HG02759 (cell line): ENCODE measurements around the gene OSBPL9.
"Not testable (repeated sequence)": the region's sequence is repeated elsewhere in the genome, so short reads cannot be mapped to it uniquely, and the experiment has no call there.

ENCODE experiments used
- ATAC-seq: cut with Tn5 transposase; IDR thresholded peaks from one replicate; pipeline ENCODE4 v1.9.1; 2021; ENCODE audit warnings: mild to moderate bottlenecking, moderate library complexity; ENCODE audit not compliant: unreplicated experiment

Gene OSBPL9

DNA sequence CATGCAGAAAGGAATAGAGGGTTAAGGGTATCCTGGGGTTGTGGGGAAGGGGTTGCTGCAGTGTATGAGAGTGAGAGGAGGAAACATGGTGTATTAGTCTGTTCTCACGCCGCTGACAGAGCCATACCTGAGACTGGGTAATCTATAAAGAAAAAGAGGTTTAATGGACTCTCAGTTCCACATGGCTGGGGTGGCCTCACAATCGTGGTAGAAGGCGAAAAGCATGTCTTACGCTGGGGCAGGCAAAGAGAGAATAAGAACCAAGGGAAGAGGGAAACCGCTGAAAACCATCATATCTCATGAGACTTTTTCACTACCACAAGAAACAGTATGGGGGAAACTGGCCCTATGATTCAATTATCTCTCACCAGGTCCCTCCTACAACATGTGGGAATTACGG lies 17.7 kb downstream of the OSBPL9 start:
- no peak for ATAC-seq

- no peak for ATAC-seq
These were observed 18.7 kb downstream of the OSBPL9 start for GRCh38 chr1:51635615-51636014.

GRCh38 chr1:51636191-51636590 lies 19.3 kb downstream of the OSBPL9 start:
- ATAC-seq: no peak

DNA sequence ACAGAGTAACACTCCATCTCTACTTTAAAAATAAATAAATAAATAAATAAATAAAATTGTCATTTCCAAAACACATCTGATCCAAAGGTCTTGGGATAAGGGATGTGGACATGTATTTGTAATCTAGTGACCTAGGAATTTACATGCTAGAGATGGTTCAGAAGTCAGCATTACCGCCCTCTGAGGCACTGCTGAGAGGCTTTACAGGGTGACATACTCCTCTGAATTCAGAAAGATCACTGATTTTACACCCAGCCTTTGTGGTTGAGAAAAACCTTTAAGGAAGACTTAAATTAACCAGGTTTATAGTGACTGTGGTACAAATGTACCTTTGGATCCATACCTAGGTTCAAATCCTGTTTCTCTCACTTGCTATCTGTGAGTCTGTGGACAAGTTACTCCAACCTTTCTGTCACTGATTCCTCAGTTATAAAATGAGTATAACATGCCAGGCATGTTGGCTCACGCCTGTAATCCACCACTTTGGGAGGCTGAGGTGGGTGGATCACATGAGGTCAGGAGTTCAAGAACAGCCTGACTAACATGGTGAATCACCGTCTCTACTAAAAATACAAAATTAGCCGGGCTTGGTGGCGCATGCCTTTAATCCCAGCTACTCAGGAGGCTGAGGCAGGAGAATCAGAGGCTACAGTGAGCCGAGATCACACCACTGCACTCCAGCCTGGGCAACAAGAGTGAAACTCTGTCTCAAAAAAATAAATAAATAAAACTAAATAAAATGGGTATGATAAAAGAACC lies 20.1 kb downstream of the OSBPL9 start:
- no peak for ATAC-seq

DNA sequence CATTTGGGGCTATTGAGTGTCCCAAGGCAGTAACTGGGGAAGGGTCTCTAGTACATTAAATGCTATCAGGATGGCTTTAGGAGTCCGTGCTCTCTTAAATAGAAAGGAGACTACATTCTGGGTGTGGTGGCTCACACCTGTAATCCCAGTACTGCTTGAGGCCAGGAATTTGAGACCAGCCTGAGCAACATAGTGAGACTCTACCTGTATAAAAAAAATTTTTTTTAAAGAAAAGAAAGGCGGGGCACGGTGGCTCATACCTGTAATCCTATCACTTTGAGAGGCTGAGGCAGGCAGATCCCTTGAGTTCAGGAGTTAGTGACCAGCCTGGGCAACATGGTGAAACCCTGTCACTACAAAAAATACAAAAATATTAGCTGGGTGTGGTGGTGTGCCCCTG lies 21.5 kb downstream of the OSBPL9 start:
- no peak for ATAC-seq

DNA sequence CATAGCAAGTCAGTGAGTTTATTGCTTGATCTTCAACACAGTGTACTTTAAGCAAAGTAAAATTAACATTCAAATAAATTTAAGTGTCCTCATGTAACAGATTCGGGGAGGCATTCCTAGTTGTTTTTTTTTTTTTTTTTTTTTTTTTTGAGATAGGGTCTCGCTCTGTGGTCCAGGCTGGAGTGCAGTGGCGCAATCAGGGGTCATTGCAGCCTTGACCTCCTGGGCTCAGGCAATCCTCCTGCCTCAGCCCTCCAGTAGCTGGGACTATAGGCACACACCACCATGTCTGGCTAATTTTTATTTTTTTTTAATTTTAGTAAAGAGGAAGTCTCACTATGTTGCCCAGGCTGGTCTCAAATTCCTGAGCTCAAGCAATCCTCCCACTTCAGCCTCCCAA lies 22.8 kb downstream of the OSBPL9 start:
- ATAC-seq: no peak

- ATAC-seq: no peak
These were observed 24.2 kb downstream of the OSBPL9 start for GRCh38 chr1:51641096-51641495.

DNA sequence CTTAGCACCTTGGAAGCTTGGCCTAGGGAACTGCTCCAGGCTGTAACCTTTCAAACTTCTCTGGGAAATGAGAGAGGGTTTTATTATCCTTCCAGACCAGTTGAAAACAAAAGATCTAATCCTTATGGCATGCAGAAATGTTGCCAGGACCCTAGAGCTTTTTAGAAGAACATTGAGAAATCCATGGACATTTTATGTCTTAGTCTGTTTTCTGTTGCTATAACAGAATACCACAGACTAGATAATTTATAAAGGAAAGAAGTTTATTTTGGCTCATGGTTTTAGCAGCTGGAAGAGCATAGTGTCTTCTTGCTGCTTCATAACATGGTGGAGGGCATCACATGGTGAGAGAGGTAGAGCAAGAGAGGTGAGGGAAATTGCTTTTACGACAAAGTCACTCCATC lies 25.8 kb downstream of the OSBPL9 start:
- no peak for ATAC-seq

- no peak for ATAC-seq
These were observed 26.5 kb downstream of the OSBPL9 start for GRCh38 chr1:51643362-51643761.

DNA sequence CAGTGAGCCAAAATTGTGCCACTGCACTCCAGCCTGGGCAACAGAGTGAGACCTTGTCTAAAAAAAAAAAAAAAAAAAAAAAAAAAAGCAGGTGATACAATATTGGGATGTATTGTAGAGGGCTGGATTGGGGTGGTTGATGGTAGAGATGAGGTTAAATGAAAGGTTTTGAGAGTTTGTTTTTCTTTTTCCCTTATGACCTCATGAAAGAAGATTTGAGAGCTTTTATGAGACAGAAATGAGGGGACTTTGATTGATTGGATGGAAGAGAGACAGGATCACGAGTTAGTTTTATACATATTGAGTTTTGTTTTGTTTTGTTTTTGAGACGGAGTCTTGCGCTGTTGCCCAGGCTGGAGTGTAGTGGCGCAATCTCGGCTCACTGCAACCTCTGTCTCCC lies 27.1 kb downstream of the OSBPL9 start:
- no peak for ATAC-seq

GRCh38 chr1:51644533-51645197 lies 27.8 kb downstream of the OSBPL9 start:
- ATAC-seq: no peak

DNA sequence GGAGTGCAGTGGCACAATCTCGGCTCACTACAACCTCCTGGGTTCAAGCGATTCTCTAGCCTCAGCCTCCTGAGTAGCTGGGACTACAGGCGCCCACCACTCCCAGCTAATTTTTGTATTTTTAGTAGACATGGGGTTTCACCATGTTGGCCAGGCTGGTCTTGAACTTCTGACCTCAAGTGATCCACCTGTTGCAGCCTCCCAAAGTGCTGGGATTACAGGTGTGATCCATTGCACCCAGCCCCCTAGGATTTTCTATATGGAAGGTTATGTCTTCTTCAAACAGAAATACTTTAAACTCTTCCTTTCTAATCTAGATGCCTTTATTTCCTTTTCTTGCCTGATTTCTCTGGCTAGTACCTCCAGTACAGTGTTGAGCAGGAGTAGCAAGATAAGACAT lies 29.7 kb downstream of the OSBPL9 start:
- ATAC-seq: not testable (repeated sequence)

DNA sequence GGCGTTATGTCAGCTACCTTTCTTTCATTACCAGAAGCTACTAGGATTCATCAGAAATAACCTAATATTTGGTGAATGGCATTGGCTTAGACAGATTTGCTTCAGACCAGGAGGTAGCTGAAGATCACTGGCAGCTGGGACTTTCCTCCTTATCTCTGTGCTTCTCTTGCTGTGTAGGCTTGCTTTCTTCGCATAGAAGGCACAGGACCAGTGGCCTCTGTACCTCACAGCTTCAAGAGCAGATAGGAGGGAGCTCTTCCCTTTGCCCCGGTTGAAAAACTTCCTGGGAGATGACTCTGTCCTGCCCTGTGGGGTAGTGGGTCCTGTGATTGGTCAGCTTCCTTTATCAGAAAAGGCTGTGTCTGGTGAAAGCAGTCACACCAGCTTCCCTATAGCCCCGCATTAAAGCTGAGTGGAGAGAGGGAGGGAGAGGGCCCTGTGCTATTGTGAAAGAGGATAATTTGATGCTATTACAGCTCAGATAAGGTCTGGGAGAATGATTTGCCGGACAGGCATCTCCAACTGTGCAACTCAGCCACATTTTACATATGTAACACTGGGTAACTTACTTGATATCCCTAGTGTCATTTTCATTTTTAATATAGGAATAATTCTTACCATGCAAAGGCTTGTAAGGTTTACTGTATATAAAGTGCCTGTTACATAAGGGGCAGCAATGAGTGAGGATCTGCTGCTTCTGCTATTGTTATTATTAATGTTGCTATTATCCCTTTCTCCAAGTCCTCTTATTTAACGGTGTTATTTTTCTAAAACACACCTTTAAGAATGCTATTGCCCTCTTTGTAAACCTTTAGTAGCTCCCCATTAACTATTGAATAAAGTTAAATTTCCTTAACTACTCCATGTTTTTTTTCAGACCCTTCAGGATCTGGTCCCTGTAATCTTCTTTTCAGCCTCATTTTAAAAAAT lies 31.6 kb downstream of the OSBPL9 start:
- no peak for ATAC-seq

GRCh38 chr1:51649593-51650091 lies 32.8 kb downstream of the OSBPL9 start:
- ATAC-seq: no peak

DNA sequence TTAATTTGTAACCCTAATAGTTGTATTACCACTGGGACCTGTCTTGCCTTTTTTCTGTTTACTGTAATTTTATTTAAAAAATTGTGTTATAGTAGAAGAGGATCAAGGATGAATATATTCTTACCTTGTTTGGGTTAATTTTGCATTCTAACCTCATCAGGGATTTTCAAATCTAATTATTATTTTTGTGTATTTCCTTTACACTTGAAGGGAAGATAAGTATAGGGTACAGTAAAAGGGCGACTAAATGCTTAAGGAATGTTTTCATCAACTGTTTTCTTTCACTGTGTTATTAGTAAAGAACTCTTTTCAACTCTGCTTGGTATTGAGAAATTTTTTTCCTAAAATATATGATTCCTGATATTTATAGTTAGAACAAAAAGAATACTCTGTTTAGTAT lies 33.3 kb downstream of the OSBPL9 start:
- ATAC-seq: no peak

- ATAC-seq: no peak
These were observed 34.7 kb downstream of the OSBPL9 start for GRCh38 chr1:51651552-51651942.

DNA sequence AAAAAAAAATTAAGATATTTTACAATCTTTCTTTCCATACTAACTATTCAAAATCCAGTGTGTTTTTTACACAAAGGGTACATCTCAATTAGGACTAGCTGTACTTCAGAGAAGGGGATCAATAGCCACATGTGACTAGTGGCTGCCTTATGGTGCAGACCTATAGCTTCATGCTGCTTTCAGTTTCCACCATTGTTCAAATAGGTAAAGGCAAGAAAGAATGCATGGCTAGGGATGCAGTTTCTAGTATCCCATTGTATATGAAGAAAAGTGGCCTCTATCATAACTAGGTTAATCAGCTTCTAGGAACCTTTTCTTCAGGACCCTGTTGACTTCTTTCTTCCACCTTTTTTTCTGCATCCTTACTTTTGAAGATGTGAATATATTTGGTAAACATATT lies 35.7 kb downstream of the OSBPL9 start:
- ATAC-seq: no peak

DNA sequence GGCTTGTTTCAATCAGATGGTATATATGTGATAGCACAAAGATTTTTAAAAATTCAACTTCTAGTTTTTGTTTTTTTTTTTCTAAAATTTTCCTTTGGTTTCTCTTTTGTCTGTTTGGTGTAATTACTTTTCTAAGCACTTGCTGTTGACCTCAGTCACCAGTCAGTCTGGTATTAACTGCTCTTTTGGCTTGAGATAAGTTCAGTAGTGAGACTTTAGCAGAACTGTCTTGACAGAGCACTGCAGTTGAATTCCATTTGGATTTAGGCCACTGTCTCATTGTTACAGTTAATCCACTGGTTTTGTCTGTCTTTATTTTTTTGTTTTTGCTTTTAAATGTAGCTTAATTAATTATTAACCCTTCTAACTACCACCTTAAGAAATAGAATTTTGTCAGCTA lies 36.2 kb downstream of the OSBPL9 start:
- ATAC-seq: no peak

DNA sequence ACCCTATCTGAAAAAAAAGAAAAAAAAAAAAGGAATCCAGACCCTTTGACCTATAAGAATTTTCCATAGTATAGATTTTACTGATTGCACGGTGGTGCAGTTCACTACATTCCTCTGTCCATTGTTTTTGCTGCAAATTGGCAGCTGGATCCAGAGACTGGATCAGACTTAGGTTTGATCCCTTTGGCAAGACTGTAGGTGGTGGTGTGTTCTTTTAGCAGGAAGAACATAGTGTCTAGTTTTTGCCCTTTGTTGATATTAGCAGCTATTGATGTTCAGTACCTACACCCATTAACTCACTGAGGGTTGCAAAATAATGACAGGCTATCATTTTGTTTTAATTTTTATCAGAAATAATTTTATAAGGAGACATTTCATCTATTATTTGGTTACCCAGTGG lies 37.1 kb downstream of the OSBPL9 start:
- ATAC-seq: no peak

GRCh38 chr1:51656374-51656773 lies 39.5 kb downstream of the OSBPL9 start:
- no peak for ATAC-seq

DNA sequence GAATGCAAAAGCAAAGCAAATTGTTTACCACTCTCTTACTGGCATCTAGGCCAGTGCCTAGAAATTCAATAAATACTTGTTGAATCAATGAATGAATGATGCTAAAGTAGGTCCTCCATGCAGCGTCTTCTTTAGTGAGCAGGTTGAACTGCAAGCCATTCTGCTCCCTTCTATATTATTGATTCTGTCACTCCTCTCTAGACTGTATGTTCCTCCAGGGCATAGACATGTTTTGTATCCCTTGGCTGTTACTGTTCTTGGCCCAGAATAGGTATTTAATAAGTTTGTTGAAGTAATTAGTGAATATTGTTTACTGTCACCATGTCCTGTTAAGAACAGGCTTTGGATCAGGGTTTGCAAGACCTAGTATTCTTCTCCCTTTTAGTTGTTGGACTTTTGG lies 43.7 kb downstream of the OSBPL9 start:
- ATAC-seq: no peak
